Camera-type eye (tissue), 1 donor: ENCODE data around the gene OLFM2. TPM values are rescaled to one million over a fixed set of nuclear protein-coding genes. Genes with fewer than 3 reads are reported as not detected.

ENCODE experiments used
- total RNA-seq: library from RNA; depleted of rRNA; stranded (reverse); fragments of >200 nt; gene quantifications from one replicate; pipeline ENCODE4 v1.2.3, GENCODE V29; 2014

Gene OLFM2
- 88.7 TPM for total RNA-seq

DNA sequence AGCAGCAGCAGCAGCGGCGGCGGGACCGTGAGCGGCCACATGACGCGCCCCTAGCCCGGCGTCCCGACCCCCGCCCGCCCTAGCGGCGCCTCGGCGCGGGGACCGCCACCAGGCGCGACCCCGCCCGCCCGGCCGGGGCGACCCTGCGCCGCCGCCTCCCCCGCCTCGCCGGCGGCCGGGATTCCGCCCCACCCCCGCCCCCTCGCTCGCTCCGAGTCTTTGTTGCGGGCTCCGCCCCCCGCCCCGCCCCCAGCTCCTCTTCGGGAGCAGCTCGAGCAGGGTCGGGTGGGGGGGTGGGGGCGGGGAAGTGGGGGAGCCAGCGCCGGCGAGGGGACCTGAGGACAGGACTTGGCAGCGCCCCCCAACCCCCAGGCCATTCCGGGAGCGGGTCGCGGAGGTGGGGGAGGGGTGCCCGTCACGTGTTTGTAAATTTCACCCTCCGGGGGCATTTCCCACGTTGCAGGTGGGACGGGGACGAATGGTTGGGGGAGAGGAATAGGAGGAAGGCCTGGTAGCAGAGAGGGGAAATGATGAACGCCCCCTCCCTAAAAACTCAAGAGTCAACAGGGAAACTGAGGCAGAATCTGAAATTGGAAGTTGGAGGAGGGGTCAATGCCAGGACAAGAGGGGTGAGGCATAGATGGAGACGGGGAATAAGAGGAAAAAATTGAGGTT is at the start of gene OLFM2:
OLFM2 (minus strand) TSS at position 190 of the 675 bp plus-strand sequence; CDS start at position 41, 149 bp downstream.

GRCh38 chr19:9834726-9835506 is 101.4 kb downstream of the OLFM2 start, which contains the start of gene PIN1:
Gene PIN1, plus strand, starts transcription at chr19:9835318. Its CDS starts 27 bp downstream, at chr19:9835345.

DNA sequence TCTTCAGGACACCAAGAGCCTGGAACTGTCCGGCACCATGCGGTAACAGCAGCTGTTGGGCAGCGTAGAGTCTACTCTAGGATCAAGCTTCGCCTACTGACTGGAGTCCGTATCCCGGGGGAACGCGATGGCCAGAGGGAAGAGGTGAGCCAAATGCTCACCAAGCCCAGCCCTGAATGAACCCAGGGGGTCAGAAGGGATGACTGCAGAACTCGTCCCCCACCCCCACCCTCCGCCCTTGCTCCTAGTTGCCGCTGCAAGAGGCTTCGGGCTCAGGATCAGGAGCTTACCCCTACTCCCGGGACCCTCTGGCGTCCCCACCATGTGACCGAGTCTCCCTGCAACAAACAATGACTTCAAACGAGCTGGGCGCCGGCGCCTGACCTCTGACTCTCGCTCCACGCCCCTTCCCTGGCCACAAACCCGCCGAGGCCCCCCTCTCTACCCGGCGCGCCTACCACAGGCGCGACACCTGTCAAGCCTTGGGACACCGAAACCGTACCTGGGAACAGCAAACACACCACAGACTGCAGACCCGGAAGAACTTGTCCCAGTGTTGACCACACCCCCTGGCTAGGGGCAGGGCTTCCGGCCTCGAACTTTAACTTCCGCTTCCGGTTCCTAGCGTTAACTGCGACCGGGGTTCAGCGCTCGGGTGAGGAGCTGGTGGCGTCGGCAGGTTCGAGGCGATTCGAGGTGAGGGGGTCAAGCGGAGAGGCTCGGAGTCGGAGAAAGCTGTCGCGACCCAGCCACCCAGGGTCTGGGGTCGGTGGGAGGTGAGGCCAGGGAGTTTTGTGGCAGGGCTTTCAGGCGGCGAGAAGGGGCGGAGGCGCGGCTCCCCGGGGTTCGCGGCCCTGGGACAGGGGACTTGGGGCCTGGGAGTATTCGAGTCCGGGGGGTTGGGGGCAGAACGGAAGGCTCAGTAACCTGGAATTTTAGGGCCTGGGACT is 108.8 kb downstream of the OLFM2 start, which contains the start of gene UBL5:
UBL5 (plus strand) TSS at position 630 of the 950 bp plus-strand sequence. CDS start 420 bp downstream, outside the sequence.

DNA sequence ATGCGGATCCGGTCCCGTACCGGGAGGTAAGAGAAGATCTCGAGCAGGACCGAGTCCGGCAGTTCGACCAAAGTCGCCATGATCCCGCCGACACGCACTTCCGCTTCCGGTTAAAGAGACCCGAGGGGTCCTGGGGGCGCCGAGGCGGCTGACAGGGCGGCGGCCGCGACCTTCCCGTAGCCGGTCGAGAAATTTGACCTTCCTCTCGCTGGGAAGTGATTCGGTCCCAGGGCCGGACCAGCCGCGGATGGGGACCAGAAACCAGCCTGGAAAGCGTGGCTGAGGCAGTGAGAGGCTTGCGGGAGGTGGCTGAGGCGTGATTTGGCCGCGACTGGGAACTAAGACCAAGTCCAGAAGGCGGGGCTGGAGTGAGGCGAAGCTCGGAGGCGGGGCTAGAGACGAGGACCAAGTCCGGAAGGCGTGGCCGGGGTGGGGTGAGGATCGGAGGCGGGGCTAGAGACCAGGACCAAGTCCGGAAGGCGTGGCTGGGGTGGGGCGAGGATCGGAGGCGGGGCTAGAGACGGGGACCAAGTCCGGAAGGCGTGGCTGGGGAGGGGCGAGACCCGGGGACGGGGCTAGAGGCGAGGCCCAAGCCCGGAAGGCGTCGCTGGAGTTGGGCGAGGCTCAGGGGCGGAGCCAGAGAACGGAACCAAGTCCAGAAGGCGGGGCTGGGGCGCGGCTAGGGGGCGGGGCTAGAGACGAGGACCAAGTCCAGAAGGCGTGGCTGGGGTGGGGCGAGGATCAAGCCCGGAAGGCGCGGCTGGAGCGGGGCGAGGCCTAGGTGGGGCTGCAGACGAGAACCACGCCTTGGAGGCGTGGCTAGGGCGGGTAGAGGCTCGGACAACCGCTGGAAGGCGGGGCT is 117.3 kb downstream of the OLFM2 start, which contains the start of gene FBXL12:
FBXL12 (minus strand) TSS at position 346 of the 862 bp plus-strand sequence; CDS start at position 80, 266 bp downstream.

Other genes starting within 250 kb of the OLFM2 start
- gene ZNF846, start 167.8 kb downstream of the OLFM2 start, total RNA-seq, result 38.5 TPM
- gene FBXL12, start 117.4 kb downstream of the OLFM2 start, total RNA-seq, result 15.7 TPM
- 209 TPM for gene UBL5, start 108.6 kb downstream of the OLFM2 start, total RNA-seq
- gene PIN1, start 101.2 kb downstream of the OLFM2 start, total RNA-seq, result 77.9 TPM
- gene COL5A3, start 74.0 kb upstream of the OLFM2 start, total RNA-seq, result 31.9 TPM
- gene RDH8, start 77.0 kb upstream of the OLFM2 start, total RNA-seq, result not detected
- 21.2 TPM for gene SHFL, start 149.8 kb upstream of the OLFM2 start, total RNA-seq
- 0.88 TPM for gene ANGPTL6, start 166.2 kb upstream of the OLFM2 start, total RNA-seq
- gene PPAN, start 169.8 kb upstream of the OLFM2 start, total RNA-seq, result 32.8 TPM
- 7.1 TPM for gene P2RY11, start 175.2 kb upstream of the OLFM2 start, total RNA-seq
- gene EIF3G, start 183.4 kb upstream of the OLFM2 start, total RNA-seq, result 149 TPM